HG03432 (cell line): Measurements from ENCODE around the gene FGF11.
"Not testable (repeated sequence)": the region's sequence is repeated elsewhere in the genome, so short reads cannot be mapped to it uniquely, and the experiment has no call there.

Experiments used
- ATAC-seq: cut with Tn5 transposase; IDR thresholded peaks from one replicate; pipeline ENCODE4 v1.9.1; 2021; ENCODE audit warnings: mild to moderate bottlenecking, moderate library complexity; ENCODE audit not compliant: unreplicated experiment

The FGF11 gene

GRCh38 chr17:7477392-7478275 lies 38.3 kb downstream of the FGF11 start:
- no peak for ATAC-seq

GRCh38 chr17:7478276-7479212 lies 39.2 kb downstream of the FGF11 start:
- ATAC-seq = no peak

- ATAC-seq = no peak
Observed at GRCh38 chr17:7479213-7480088, 40.1 kb downstream of the FGF11 start, which contains the start of gene ZBTB4. TSS of gene ZBTB4 (minus strand) at chr17:7479631. CDS start at chr17:7466801, 12,830 bp downstream.

- no peak for ATAC-seq
Observed at GRCh38 chr17:7480089-7480384, 40.7 kb downstream of the FGF11 start.

- ATAC-seq = not testable (repeated sequence)
Observed at GRCh38 chr17:7481275-7481674, 42.0 kb downstream of the FGF11 start, which contains the start of gene SLC35G6. TSS of gene SLC35G6 (plus strand) at chr17:7481446. CDS start at chr17:7481517, 71 bp downstream.

GRCh38 chr17:7481842-7482741 lies 42.8 kb downstream of the FGF11 start:
- not testable (repeated sequence) for ATAC-seq

GRCh38 chr17:7482742-7483088 lies 43.4 kb downstream of the FGF11 start:
- ATAC-seq = not testable (repeated sequence)

GRCh38 chr17:7483255-7484066 lies 44.1 kb downstream of the FGF11 start:
- ATAC-seq = peak; percentile 33

GRCh38 chr17:7484067-7484918 lies 45.0 kb downstream of the FGF11 start, which contains the start of gene POLR2A:
TSS of gene POLR2A (plus strand) at chr17:7484366.
- peak; percentile 63 for ATAC-seq

- no peak for ATAC-seq
Observed at GRCh38 chr17:7484919-7485377, 45.6 kb downstream of the FGF11 start.

GRCh38 chr17:7486181-7486580 lies 46.9 kb downstream of the FGF11 start:
- ATAC-seq = no peak

- ATAC-seq = no peak
Observed at GRCh38 chr17:7490144-7490543, 50.8 kb downstream of the FGF11 start.

GRCh38 chr17:7491583-7491982 lies 52.3 kb downstream of the FGF11 start:
- ATAC-seq = no peak

- ATAC-seq = no peak
Observed at GRCh38 chr17:7493941-7494340, 54.6 kb downstream of the FGF11 start.
